Stomach (tissue), 4 donors: ENCODE results near the gene ASPRV1.

Source experiments
- CTCF ChIP-seq, 7 experiments: fragments of 450-650 bp in 4 of 7; fragments of 200-600 bp in 3 of 7; sonication (generic) in 3 of 7; IDR thresholded peaks; one replicate each; pipeline ENCODE4 v1.5.1; 2016 to 2019; ENCODE audit warnings: antibody characterized with exemption in 7 of 7, control low read depth in 2 of 7, mild to moderate bottlenecking in 1 of 7
- EP300 ChIP-seq: sonication (generic); formaldehyde crosslinking; IDR thresholded peaks from one replicate; pipeline ENCODE4 v1.6.1; 2017; ENCODE audit warnings: antibody characterized with exemption
- POLR2A ChIP-seq, 4 donors: fragments of 450-650 bp; IDR thresholded peaks; one replicate each; pipeline ENCODE4 v1.6.1; 2016; ENCODE audit warnings: antibody characterized with exemption in 4 of 4, control low read depth in 2 of 4, mild to moderate bottlenecking in 1 of 4, moderate library complexity in 1 of 4
- POLR2AphosphoS5 ChIP-seq, 3 donors: sonication (generic); formaldehyde crosslinking; IDR thresholded peaks; one replicate each; pipeline ENCODE4 v1.6.1; 2016; ENCODE audit warnings: antibody characterized with exemption in 3 of 3

GRCh38 chr2:69943000-69943842 is 18.2 kb downstream of the ASPRV1 start:
- TF ChIP-seq POLR2A (IDR thresholded peaks at IDR 0.05) (no peak), CTCF (IDR thresholded peaks at IDR 0.05) (no peak), EP300 (no peak), POLR2AphosphoS5 (IDR thresholded peaks at IDR 0.05) (no peak)
